ENCODE results near the gene GTF3C5.

- no peak for TF ChIP-seq CTCF (conservative IDR thresholded peaks at IDR 0.05; ENCODE audit: low read length)
- no peak for TF ChIP-seq EZH2phosphoT487 (IDR thresholded peaks at IDR 0.05; ENCODE audit: borderline replicate concordance, low read depth, low read length)
Observed at GRCh38 chr9:133065070-133065388, 34.2 kb downstream of the GTF3C5 start.

Data from OCI-LY7 (cell line).